HepG2 (cell line): ENCODE measurements around the gene TAF13. TPM values are rescaled to one million over a fixed set of nuclear protein-coding genes. Genes with fewer than 3 reads are reported as not detected.

Experiments used
- ATAC-seq: fragments of 200-7000 bp; cut with Tn5 transposase; 3 replicates; pipeline ENCODE4 v1.9.1; 2020; ENCODE audit warnings: mild to moderate bottlenecking, moderate library complexity
- BruUV-seq: library from RNA; stranded (reverse); fragments of 400-500 nt; replicated peaks from 2 replicates; lab custom pipeline; 2021; lab: Mats Ljungman, UMichigan
- CTCF ChIA-PET: fragments of 300-600 bp; formaldehyde crosslinking; extraction: SDS; loops from one replicate; lab custom pipeline; 2021; ENCODE audit warnings: low total read pairs, inconsistent platforms, low intra/inter-chr PET ratio; lab: Yijun Ruan, JAX
- POLR2A ChIA-PET: fragments of 350-600 bp; sonication (Branson Sonifier 250); formaldehyde crosslinking; loops from one replicate; lab custom pipeline; 2020; ENCODE audit warnings: antibody characterized with exemption, inconsistent platforms; lab: Yijun Ruan, JAX
- DNase-seq: peaks from one replicate; pipeline ENCODE4 v3.0.0-alpha.2; 2015; ENCODE audit warnings: low spot score
- FAIRE-seq: peaks from 3 replicates; lab custom pipeline; 2011; peaks lifted over from hg19 to GRCh38; lab: Jason Lieb, UNC
- H2AFZ ChIP-seq: one replicate; pipeline ENCODE4 v1.6.1; 2011; ENCODE audit warnings: low read length, inconsistent platforms
- H3K27ac ChIP-seq: fragments of 300-600 bp; 3 replicates; pipeline ENCODE4 v1.8.0; 2011; ENCODE audit warnings: mixed run types, mild to moderate bottlenecking, mixed read lengths, low read length, inconsistent platforms; ENCODE audit not compliant: insufficient read depth; ENCODE audit errors: extremely low read length
- H3K27me3 ChIP-seq, 2 experiments: fragments of 200-600 bp in 1 of 2; 2 replicates in 1 of 2; 3 replicates in 1 of 2; pipeline versions ENCODE4 v1.6.0 to v1.8.0; 2011; ENCODE audit warnings: low read length in 2 of 2, mild to moderate bottlenecking in 2 of 2, moderate library complexity in 2 of 2, inconsistent platforms in 1 of 2; ENCODE audit not compliant: insufficient read depth in 2 of 2, control insufficient read depth in 1 of 2
- H3K36me3 ChIP-seq, 2 experiments: fragments of 200-600 bp in 1 of 2; replicated peaks in 1 of 2; 2 replicates in 1 of 2; 3 replicates in 1 of 2; pipeline versions ENCODE4 v1.5.1 to v1.8.0; 2011; ENCODE audit warnings: low read length in 2 of 2, inconsistent platforms in 1 of 2; ENCODE audit not compliant: insufficient read depth in 2 of 2, control insufficient read depth in 1 of 2
- H3K4me1 ChIP-seq: 2 replicates; pipeline ENCODE4 v1.5.1; 2012; ENCODE audit warnings: low read length, inconsistent platforms; ENCODE audit not compliant: insufficient read depth
- H3K4me2 ChIP-seq: 2 replicates; pipeline ENCODE4 v1.6.0; 2011; ENCODE audit warnings: low read depth, low read length, inconsistent platforms
- H3K4me3 ChIP-seq, 3 experiments: fragments of 200-600 bp in 1 of 3; sonication (generic), shearing (Covaris generic) in 1 of 3; replicated peaks in 1 of 3; 2 replicates each; pipeline ENCODE4 v1.5.1; 2011 to 2016; ENCODE audit warnings: low read length in 3 of 3, inconsistent platforms in 2 of 3, low read depth in 2 of 3, mild to moderate bottlenecking in 2 of 3, control low read depth in 1 of 3, mixed read lengths in 1 of 3; ENCODE audit not compliant: insufficient read depth in 1 of 3
- H3K79me2 ChIP-seq: one replicate; pipeline ENCODE4 v1.6.1; 2011; ENCODE audit warnings: low read length, inconsistent platforms; ENCODE audit not compliant: insufficient read depth
- H3K9ac ChIP-seq: 2 replicates; pipeline ENCODE4 v1.6.0; 2011; ENCODE audit warnings: mild to moderate bottlenecking, low read depth, low read length, inconsistent platforms; ENCODE audit not compliant: insufficient read depth
- H3K9me3 ChIP-seq: 2 replicates; pipeline ENCODE4 v1.5.1; 2012; ENCODE audit warnings: mild to moderate bottlenecking, low read length
- H4K20me1 ChIP-seq: 2 replicates; pipeline ENCODE4 v1.6.0; 2011; ENCODE audit warnings: inconsistent platforms, mild to moderate bottlenecking, low read length, moderate library complexity; ENCODE audit not compliant: insufficient read depth
- CENPX ChIP-seq: sonication (generic); formaldehyde crosslinking; IDR thresholded peaks from 2 replicates; pipeline ENCODE4 v1.9.0; 2021; ENCODE audit warnings: mild to moderate bottlenecking, missing genetic modification reagents, moderate library complexity
- KLF12 ChIP-seq: sonication (generic); formaldehyde crosslinking; IDR thresholded peaks from 2 replicates; pipeline ENCODE4 v1.4.0; 2020; ENCODE audit warnings: missing genetic modification reagents, borderline replicate concordance
- KLF16 ChIP-seq, 2 experiments: sonication (generic) in 1 of 2; formaldehyde crosslinking in 1 of 2; IDR thresholded peaks; 2 replicates each; pipeline versions ENCODE4 v1.6.1 to v1.8.0; 2016 to 2023; ENCODE audit warnings: missing genetic modification reagents in 2 of 2, missing compliant biosample characterization in 1 of 2
- KMT2B ChIP-seq: IDR thresholded peaks from 2 replicates; pipeline ENCODE4 v1.6.1; 2016; ENCODE audit warnings: missing genetic modification reagents, missing compliant biosample characterization
- LCORL ChIP-seq, 2 experiments: fragments of 450-650 bp in 1 of 2; sonication (generic) in 1 of 2; formaldehyde crosslinking in 1 of 2; IDR thresholded peaks; 2 replicates each; pipeline versions ENCODE4 v1.5.0 to v1.6.1; 2017 to 2020; ENCODE audit warnings: antibody characterized with exemption in 1 of 2, missing genetic modification reagents in 1 of 2
- MYC ChIP-seq: sonication (generic); formaldehyde crosslinking; IDR thresholded peaks from 2 replicates; pipeline ENCODE4 v1.9.0; 2021; ENCODE audit warnings: missing genetic modification reagents, borderline replicate concordance
- TP53 ChIP-seq: sonication (generic); formaldehyde crosslinking; conservative IDR thresholded peaks from 2 replicates; pipeline ENCODE4 v1.4.0; 2020; ENCODE audit warnings: missing genetic modification reagents
- ZNF670 ChIP-seq: sonication (generic); formaldehyde crosslinking; IDR thresholded peaks from 2 replicates; pipeline ENCODE4 v1.8.0; 2022; ENCODE audit warnings: mild to moderate bottlenecking, missing genetic modification reagents, borderline replicate concordance
- ZNF775 ChIP-seq: sonication (generic); formaldehyde crosslinking; IDR thresholded peaks from 2 replicates; pipeline ENCODE4 v1.4.0; 2020; ENCODE audit warnings: missing genetic modification reagents, mild to moderate bottlenecking, moderate library complexity, borderline replicate concordance
- WGBS: methylation state at CpG from one replicate; pipeline ENCODE4 v1.1.6; 2017; ENCODE audit warnings: low lambda C conversion rate; 5-methylcytosine and 5-hydroxymethylcytosine counted together
- in situ Hi-C: cut with HindIII; loops from 2 replicates; pipeline ENCODE4 v1.10.0; 2017; ENCODE audit warnings: low pct_unique_long_range_greater_than_20kb; ENCODE audit not compliant: extremely low pct_ligation_motif_present
- intact Hi-C: fragments of 100-400 bp; cut with micrococcal nuclease; formaldehyde crosslinking; loops from one replicate; pipeline ENCODE4 v1.10.0; 2022; ENCODE audit not compliant: unreplicated experiment
- polyA plus RNA-seq, 8 experiments: library from polyadenylated mRNA; depleted of rRNA in 3 of 8; stranded (reverse) in 7 of 8; unstranded in 1 of 8; fragments of >200 nt; fragmentation: Illumina TruSeq in 4 of 8; extraction: Trizol in 4 of 8; gene quantifications; 2 replicates each; pipeline versions ENCODE4 v1.2.1 to v1.2.3, GENCODE V29; 2011 to 2016; ENCODE audit warnings: low read depth in 4 of 8, missing spikeins in 1 of 8, mixed read lengths in 1 of 8; ENCODE audit not compliant: insufficient read depth in 1 of 8
- total RNA-seq, 5 experiments: library from RNA; depleted of rRNA; stranded (reverse); fragments of >200 nt; fragmentation: Illumina TruSeq; extraction: Trizol; gene quantifications; 2 replicates each; pipeline ENCODE4 v1.2.3, GENCODE V29; 2016; ENCODE audit warnings: low read depth in 1 of 5
- TF ChIP-seq, protein P1 (sequence below): sonication (generic); formaldehyde crosslinking; IDR thresholded peaks from 2 replicates; pipeline ENCODE4 v1.4.0; 2020; ENCODE audit warnings: missing genetic modification reagents
- TF ChIP-seq, protein P2 (sequence below): IDR thresholded peaks from 2 replicates; pipeline ENCODE4 v1.6.1; 2018; ENCODE audit warnings: missing genetic modification reagents, mild to moderate bottlenecking, missing compliant biosample characterization

TAF13 gene
- total and polyA plus RNA-seq, 2 of the 13 experiments (the other 11 are each of a cell fraction or from before 2014, with no cell fraction given), result 11.5 to 36.3 TPM

DNA sequence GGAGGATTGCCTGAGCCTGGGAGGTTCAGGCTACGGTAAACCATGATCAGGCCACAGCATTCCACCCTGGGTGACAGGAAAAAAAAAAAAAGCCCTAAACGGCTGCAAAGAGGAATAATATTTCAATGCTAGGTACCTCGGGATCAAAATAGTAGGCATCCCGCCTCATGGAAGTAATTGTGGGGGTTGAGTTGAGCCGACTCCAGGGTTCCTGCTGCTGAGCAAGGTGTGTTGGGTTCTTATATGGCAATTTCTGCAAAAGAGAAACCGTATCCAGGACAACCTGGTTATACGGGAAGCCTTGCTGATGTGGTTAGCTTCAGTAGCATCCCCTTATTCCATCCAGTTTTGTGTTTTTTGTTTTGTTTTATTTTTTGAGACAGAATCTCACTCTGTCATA is 32.0 kb upstream of the TAF13 start:
- no TSS peak for BruUV-seq
- no peak for FAIRE-seq

More for the DNA sequence above, 32.0 kb upstream of the TAF13 start:
- Histone ChIP-seq H3K9me3 (no peaks in the 10 kb centered on the region), H3K27me3 (peaks cover 0 to 16% of the 10 kb centered on the region in 2 experiments; a peak in 2 of 5 replicates), H3K36me3 (no peaks in the 10 kb centered on the region), H3K79me2 (no peaks in the 10 kb centered on the region), H3K4me1 (peaks cover 17% of the 10 kb centered on the region), H2AFZ (no peak overlapping the region), H3K27ac (no peak overlapping the region), H3K4me3 (no peak overlapping the region), H3K9ac (no peak overlapping the region), H4K20me1 (no peaks in the 10 kb centered on the region), H3K4me2 (no peak overlapping the region)
- DNase-seq (no peak), ATAC-seq (no peak)
- intact Hi-C loops (no loop called here), in situ Hi-C loops (no loop called here)
- WGBS, result 44% methylated on average over 7 of the region's 7 CpGs
- CTCF ChIA-PET, result no interaction called here
- no peak for TF ChIP-seq ZNF775
- TF ChIP-seq ZNF670 (CRISPR knock-in tag), result no peak
- TF ChIP-seq, protein P1, sequence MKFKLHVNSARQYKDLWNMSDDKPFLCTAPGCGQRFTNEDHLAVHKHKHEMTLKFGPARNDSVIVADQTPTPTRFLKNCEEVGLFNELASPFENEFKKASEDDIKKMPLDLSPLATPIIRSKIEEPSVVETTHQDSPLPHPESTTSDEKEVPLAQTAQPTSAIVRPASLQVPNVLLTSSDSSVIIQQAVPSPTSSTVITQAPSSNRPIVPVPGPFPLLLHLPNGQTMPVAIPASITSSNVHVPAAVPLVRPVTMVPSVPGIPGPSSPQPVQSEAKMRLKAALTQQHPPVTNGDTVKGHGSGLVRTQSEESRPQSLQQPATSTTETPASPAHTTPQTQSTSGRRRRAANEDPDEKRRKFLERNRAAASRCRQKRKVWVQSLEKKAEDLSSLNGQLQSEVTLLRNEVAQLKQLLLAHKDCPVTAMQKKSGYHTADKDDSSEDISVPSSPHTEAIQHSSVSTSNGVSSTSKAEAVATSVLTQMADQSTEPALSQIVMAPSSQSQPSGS, result no peak
- TF ChIP-seq KLF16 (CRISPR knock-in tag; IDR thresholded peaks at IDR 0.05), result no peak
- TF ChIP-seq CENPX (CRISPR knock-in tag), result no peak
- no peak for TF ChIP-seq KLF12
- TF ChIP-seq LCORL (IDR thresholded peaks at IDR 0.05), result no peak
- no peak for TF ChIP-seq LCORL (CRISPR knock-in tag; IDR thresholded peaks at IDR 0.05)
- TF ChIP-seq, protein P2, sequence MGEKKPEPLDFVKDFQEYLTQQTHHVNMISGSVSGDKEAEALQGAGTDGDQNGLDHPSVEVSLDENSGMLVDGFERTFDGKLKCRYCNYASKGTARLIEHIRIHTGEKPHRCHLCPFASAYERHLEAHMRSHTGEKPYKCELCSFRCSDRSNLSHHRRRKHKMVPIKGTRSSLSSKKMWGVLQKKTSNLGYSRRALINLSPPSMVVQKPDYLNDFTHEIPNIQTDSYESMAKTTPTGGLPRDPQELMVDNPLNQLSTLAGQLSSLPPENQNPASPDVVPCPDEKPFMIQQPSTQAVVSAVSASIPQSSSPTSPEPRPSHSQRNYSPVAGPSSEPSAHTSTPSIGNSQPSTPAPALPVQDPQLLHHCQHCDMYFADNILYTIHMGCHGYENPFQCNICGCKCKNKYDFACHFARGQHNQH (CRISPR knock-in tag), result no peak
- no peak for TF ChIP-seq MYC
- no peak for TF ChIP-seq KMT2B
- no peak for TF ChIP-seq TP53
- POLR2A ChIA-PET, result no interaction called here
